Tibial artery (tissue), 4 donors: ENCODE results near the gene GTF3C1.

Experiments used
- DNase-seq, 2 donors: peaks; one replicate each; pipeline ENCODE4 v3.0.0-alpha.2; 2019
- H3K27ac ChIP-seq, 2 donors: fragments of 200-600 bp; sonication (generic) in 1 of 2; 1 replicate in 1 of 2; 2 replicates in 1 of 2; pipeline ENCODE4 v1.5.1; 2018 to 2019; ENCODE audit warnings: mild to moderate bottlenecking in 1 of 2
- H3K27me3 ChIP-seq, 2 donors: fragments of 200-600 bp; sonication (generic) in 1 of 2; one replicate each; pipeline versions ENCODE4 v1.5.1 to v1.6.0; 2016 to 2019
- H3K36me3 ChIP-seq, 3 donors: fragments of 200-600 bp; sonication (generic) in 2 of 3; one replicate each; pipeline ENCODE4 v1.5.1; 2016 to 2019; ENCODE audit warnings: mild to moderate bottlenecking in 2 of 3
- H3K4me1 ChIP-seq, 4 donors: fragments of 200-600 bp; sonication (generic) in 2 of 4; 1 replicate in 3 of 4; 2 replicates in 1 of 4; pipeline ENCODE4 v1.5.1; 2016 to 2019
- H3K4me3 ChIP-seq, 2 donors: fragments of 200-600 bp; sonication (generic) in 1 of 2; 1 replicate in 1 of 2; 2 replicates in 1 of 2; pipeline ENCODE4 v1.5.1; 2018 to 2019; ENCODE audit warnings: mild to moderate bottlenecking in 2 of 2
- H3K9me3 ChIP-seq, 3 donors: fragments of 200-600 bp; sonication (generic) in 1 of 3; one replicate each; pipeline ENCODE4 v1.5.1; 2016 to 2019
- CTCF ChIP-seq, 2 experiments: fragments of 200-600 bp in 1 of 2; fragments of 450-650 bp in 1 of 2; IDR thresholded peaks; one replicate each; pipeline ENCODE4 v1.5.1; 2017 to 2019; ENCODE audit warnings: antibody characterized with exemption in 2 of 2, mild to moderate bottlenecking in 1 of 2, moderate library complexity in 1 of 2
- intact Hi-C: fragments of 100-400 bp; cut with DNase I; formaldehyde crosslinking; loops from one replicate; pipeline ENCODE4 v1.15.0; 2023; ENCODE audit warnings: low total_unique reads

The GTF3C1 gene

GRCh38 chr16:27463741-27464591 lies 85.7 kb downstream of the GTF3C1 start:
- TF ChIP-seq CTCF (IDR thresholded peaks at IDR 0.05): no peak
- DNase-seq: no peak
- Histone ChIP-seq H3K27me3 (no peaks in the 10 kb centered on the region), H3K27ac (no peak overlapping the region), H3K9me3 (no peaks in the 10 kb centered on the region), H3K36me3 (peaks cover 61 to 99% (median 85%) of the 10 kb centered on the region in 3 donors), H3K4me3 (no peak overlapping the region), H3K4me1 (no peaks in the 10 kb centered on the region)
- intact Hi-C loops: no loop called here

GRCh38 chr16:27462846-27463682 lies 86.6 kb downstream of the GTF3C1 start:
- TF ChIP-seq CTCF (IDR thresholded peaks at IDR 0.05): no peak
- H3K4me1 ChIP-seq: no peaks in the 10 kb centered on the region
- H3K9me3 ChIP-seq: no peaks in the 10 kb centered on the region
- DNase-seq: no peak
- no peaks in the 10 kb centered on the region for H3K27me3 ChIP-seq
- no peak overlapping the region for H3K4me3 ChIP-seq
- intact Hi-C loops: no loop called here
- peaks cover 52 to 96% (median 76%) of the 10 kb centered on the region in 3 donors for H3K36me3 ChIP-seq
- no peak overlapping the region for H3K27ac ChIP-seq

GRCh38 chr16:27462200-27462845 lies 87.4 kb downstream of the GTF3C1 start:
- intact Hi-C loops: no loop called here
- no peaks in the 10 kb centered on the region for H3K4me1 ChIP-seq
- H3K9me3 ChIP-seq: no peaks in the 10 kb centered on the region
- TF ChIP-seq CTCF (IDR thresholded peaks at IDR 0.05): no peak
- no peak overlapping the region for H3K27ac ChIP-seq
- DNase-seq: no peak
- peaks cover 45 to 88% (median 68%) of the 10 kb centered on the region in 3 donors for H3K36me3 ChIP-seq
- no peaks in the 10 kb centered on the region for H3K27me3 ChIP-seq
- no peak overlapping the region for H3K4me3 ChIP-seq

GRCh38 chr16:27461483-27462171 lies 88.1 kb downstream of the GTF3C1 start:
- intact Hi-C loops: no loop called here
- peaks cover 40 to 81% (median 61%) of the 10 kb centered on the region in 3 donors for H3K36me3 ChIP-seq
- H3K9me3 ChIP-seq: no peaks in the 10 kb centered on the region
- no peaks in the 10 kb centered on the region for H3K27me3 ChIP-seq
- no peak for TF ChIP-seq CTCF (IDR thresholded peaks at IDR 0.05)
- no peak for DNase-seq
- no peaks in the 10 kb centered on the region for H3K4me1 ChIP-seq
- no peak overlapping the region for H3K27ac ChIP-seq
- H3K4me3 ChIP-seq: no peak overlapping the region
